HG02798 (cell line): Measurements from ENCODE around the gene TMEM139.

ENCODE experiments used
- ATAC-seq: cut with Tn5 transposase; IDR thresholded peaks from one replicate; pipeline ENCODE4 v1.9.1; 2021; ENCODE audit warnings: mild to moderate bottlenecking; ENCODE audit not compliant: unreplicated experiment, poor library complexity

The TMEM139 gene

GRCh38 chr7:143284591-143285469 lies at the start of gene TMEM139:
TMEM139 (plus strand) TSS chr7:143284958; CDS start chr7:143285958, 1,000 bp downstream.
- ATAC-seq, result no peak

GRCh38 chr7:143235561-143235960 lies 49.2 kb upstream of the TMEM139 start:
- no peak for ATAC-seq

GRCh38 chr7:143236408-143236990 lies 48.3 kb upstream of the TMEM139 start:
- no peak for ATAC-seq

- ATAC-seq, result no peak
Measured at GRCh38 chr7:143237366-143237765, 47.4 kb upstream of the TMEM139 start.

- no peak for ATAC-seq
Measured at GRCh38 chr7:143238289-143238980, 46.3 kb upstream of the TMEM139 start.

- ATAC-seq, result no peak
Measured at GRCh38 chr7:143239813-143240212, 44.9 kb upstream of the TMEM139 start.

- ATAC-seq, result peak; percentile 96
Measured at GRCh38 chr7:143240291-143241168, 44.2 kb upstream of the TMEM139 start.

GRCh38 chr7:143242306-143242705 lies 42.5 kb upstream of the TMEM139 start:
- ATAC-seq, result no peak

- ATAC-seq, result no peak
Measured at GRCh38 chr7:143243111-143243510, 41.6 kb upstream of the TMEM139 start.

- ATAC-seq, result no peak
Measured at GRCh38 chr7:143243614-143244013, 41.1 kb upstream of the TMEM139 start.

GRCh38 chr7:143244321-143244720 lies 40.4 kb upstream of the TMEM139 start:
- ATAC-seq, result no peak

GRCh38 chr7:143245123-143245522 lies 39.6 kb upstream of the TMEM139 start:
- ATAC-seq, result no peak

GRCh38 chr7:143247372-143247771 lies 37.4 kb upstream of the TMEM139 start:
- no peak for ATAC-seq

- ATAC-seq, result no peak
Measured at GRCh38 chr7:143248761-143249354, 35.9 kb upstream of the TMEM139 start.

- no peak for ATAC-seq
Measured at GRCh38 chr7:143250199-143250598, 34.6 kb upstream of the TMEM139 start.

- ATAC-seq, result no peak
Measured at GRCh38 chr7:143250822-143251221, 33.9 kb upstream of the TMEM139 start.

- ATAC-seq, result no peak
Measured at GRCh38 chr7:143252006-143252405, 32.8 kb upstream of the TMEM139 start.

- no peak for ATAC-seq
Measured at GRCh38 chr7:143255564-143255963, 29.2 kb upstream of the TMEM139 start.

GRCh38 chr7:143256325-143256724 lies 28.4 kb upstream of the TMEM139 start:
- no peak for ATAC-seq

- ATAC-seq, result peak; percentile 69
Measured at GRCh38 chr7:143256932-143257331, 27.8 kb upstream of the TMEM139 start.
